ENCODE results near the gene SSBP3.
"Not testable (repeated sequence)": the region's sequence is repeated elsewhere in the genome, so short reads cannot be mapped to it uniquely, and the experiment has no call there.

Gene SSBP3

GRCh38 chr1:54347955-54348699 lies 58.1 kb downstream of the SSBP3 start:
- H3K9me3 ChIP-seq = no peaks in the 10 kb centered on the region
- no peak for TF ChIP-seq CTCF (IDR thresholded peaks at IDR 0.05)
- H3K4me1 ChIP-seq = peaks cover 0 to 35% (median 12%) of the 10 kb centered on the region in 4 donors
- H3K27ac ChIP-seq = no peak overlapping the region
- no peaks in the 10 kb centered on the region for H3K27me3 ChIP-seq
- H3K36me3 ChIP-seq = peaks cover 0 to 5% (median 0%) of the 10 kb centered on the region in 3 donors
- H3K4me3 ChIP-seq = no peak overlapping the region
- intact Hi-C loops (cut with DNase I; ENCODE audit: low total_unique reads) = no loop called here
- no peak for DNase-seq

GRCh38 chr1:54347261-54347954 lies 58.8 kb downstream of the SSBP3 start:
- Histone ChIP-seq H3K9me3 (no peaks in the 10 kb centered on the region), H3K4me3 (no peak overlapping the region), H3K4me1 (peaks cover 0 to 32% (median 12%) of the 10 kb centered on the region in 4 donors), H3K27me3 (no peaks in the 10 kb centered on the region), H3K27ac (no peak overlapping the region), H3K36me3 (peaks cover 0 to 5% (median 0%) of the 10 kb centered on the region in 3 donors)
- no peak for DNase-seq
- intact Hi-C loops (cut with DNase I; ENCODE audit: low total_unique reads) = no loop called here
- no peak for TF ChIP-seq CTCF (IDR thresholded peaks at IDR 0.05)

GRCh38 chr1:54345548-54345947 lies 60.6 kb downstream of the SSBP3 start:
- DNase-seq; H3K27ac ChIP-seq; H3K27me3 ChIP-seq; H3K4me3 ChIP-seq; H3K9me3 ChIP-seq; intact Hi-C loops (cut with DNase I; ENCODE audit: low total_unique reads); H3K36me3 ChIP-seq: not testable (repeated sequence)
- peaks cover 0 to 31% (median 15%) of the 10 kb centered on the region in 4 donors for H3K4me1 ChIP-seq

- Histone ChIP-seq H3K9me3 (no peaks in the 10 kb centered on the region), H3K27ac (no peak overlapping the region), H3K27me3 (no peaks in the 10 kb centered on the region), H3K4me3 (no peak overlapping the region), H3K4me1 (peaks cover 0 to 31% (median 17%) of the 10 kb centered on the region in 4 donors), H3K36me3 (peaks cover 0 to 5% (median 0%) of the 10 kb centered on the region in 3 donors)
- no peak for TF ChIP-seq CTCF (IDR thresholded peaks at IDR 0.05)
- intact Hi-C loops (cut with DNase I; ENCODE audit: low total_unique reads) = no loop called here
- no peak for DNase-seq
Measured at GRCh38 chr1:54345116-54345515, 61.1 kb downstream of the SSBP3 start.

- intact Hi-C loops (cut with DNase I; ENCODE audit: low total_unique reads) = no loop called here
- no peak overlapping the region for H3K27ac ChIP-seq
Measured at GRCh38 chr1:54342742-54343687, 63.2 kb downstream of the SSBP3 start.

More at GRCh38 chr1:54342742-54343687, 63.2 kb downstream of the SSBP3 start:
- Histone ChIP-seq H3K4me1 (peaks cover 0 to 35% (median 21%) of the 10 kb centered on the region in 4 donors), H3K36me3 (peaks cover 0 to 5% (median 0%) of the 10 kb centered on the region in 3 donors), H3K27me3 (no peaks in the 10 kb centered on the region), H3K9me3 (no peaks in the 10 kb centered on the region), H3K4me3 (no peak overlapping the region)
- no peak for DNase-seq
- no peak for TF ChIP-seq CTCF (IDR thresholded peaks at IDR 0.05)

Measured in tibial artery (tissue), 4 donors.